Stimulated activated CD8-positive, alpha-beta memory T cell treated with anti-CD3 and anti-CD28 coated beads, Interleukin-7, amount 100 ng/mL, for 1 hour (primary cell): Measurements from ENCODE around the gene OR8H2.
"Not testable (repeated sequence)": the region's sequence is repeated elsewhere in the genome, so short reads cannot be mapped to it uniquely, and the experiment has no call there.

Experiments used
- DNase-seq, 2 donors: peaks; one replicate each; pipeline ENCODE4 v3.0.0-alpha.2; 2020; ENCODE audit warnings: low read depth in 2 of 2

Gene OR8H2

GRCh38 chr11:56103210-56103737 is at the start of gene OR8H2:
Gene OR8H2 (plus strand): TSS chr11:56103687. CDS start chr11:56105043, 1,356 bp downstream.
- no peak for DNase-seq

GRCh38 chr11:56056366-56056765 is 47.1 kb upstream of the OR8H2 start:
- DNase-seq: not testable (repeated sequence)

- DNase-seq: not testable (repeated sequence)
These were observed 45.7 kb upstream of the OR8H2 start for GRCh38 chr11:56057661-56058237.

- DNase-seq: not testable (repeated sequence)
These were observed 45.2 kb upstream of the OR8H2 start for GRCh38 chr11:56058260-56058780.

- DNase-seq: no peak
These were observed 36.5 kb upstream of the OR8H2 start for GRCh38 chr11:56066980-56067379.

GRCh38 chr11:56089697-56090096 is 13.8 kb upstream of the OR8H2 start:
- no peak for DNase-seq

GRCh38 chr11:56093008-56093407 is 10.5 kb upstream of the OR8H2 start, which contains the start of gene OR8I2:
Gene OR8I2 (plus strand): TSS chr11:56093308. CDS start chr11:56093308, 0 bp downstream.
- DNase-seq: no peak

- DNase-seq: no peak
These were observed 18.6 kb downstream of the OR8H2 start, which contains the start of gene OR8H3 for GRCh38 chr11:56122073-56122472. Gene OR8H3 (plus strand): TSS chr11:56122373. CDS start chr11:56122373, 0 bp downstream.

- no peak for DNase-seq
These were observed 36.7 kb downstream of the OR8H2 start, which contains the start of gene OR8J3 for GRCh38 chr11:56140151-56140661. Gene OR8J3 (minus strand): TSS chr11:56140201. CDS start chr11:56137718, 2,483 bp downstream.

- not testable (repeated sequence) for DNase-seq
These were observed 40.2 kb downstream of the OR8H2 start for GRCh38 chr11:56143681-56144080.

- no peak for DNase-seq
These were observed 47.9 kb downstream of the OR8H2 start for GRCh38 chr11:56151376-56151775.

GRCh38 chr11:56152333-56152732 is 48.8 kb downstream of the OR8H2 start:
- no peak for DNase-seq
